HG03196 (cell line): ENCODE results near the gene IQUB.
"Not testable (repeated sequence)": the region's sequence is repeated elsewhere in the genome, so short reads cannot be mapped to it uniquely, and the experiment has no call there.

ENCODE experiments used
- ATAC-seq: cut with Tn5 transposase; IDR thresholded peaks from one replicate; pipeline ENCODE4 v1.9.1; 2021; ENCODE audit not compliant: unreplicated experiment

IQUB gene

GRCh38 chr7:123424463-123424862, 109.9 kb downstream of the IQUB start:
- ATAC-seq: no peak

GRCh38 chr7:123423622-123424021, 110.8 kb downstream of the IQUB start:
- no peak for ATAC-seq

- ATAC-seq: no peak
Observed at GRCh38 chr7:123417580-123417979, 116.8 kb downstream of the IQUB start.

GRCh38 chr7:123415625-123416024, 118.8 kb downstream of the IQUB start:
- ATAC-seq: no peak

- ATAC-seq: no peak
Observed at GRCh38 chr7:123410273-123410904, 124.0 kb downstream of the IQUB start.

- not testable (repeated sequence) for ATAC-seq
Observed at GRCh38 chr7:123407951-123408350, 126.4 kb downstream of the IQUB start.
